GM19463 (cell line): ENCODE results near the gene ECT2L.
A peak's percentile ranks its signal among the peaks of the same experiment; 100 is the strongest.

Experiments used
- ATAC-seq: cut with Tn5 transposase; IDR thresholded peaks from one replicate; pipeline ENCODE4 v1.9.1; 2021; ENCODE audit warnings: mild to moderate bottlenecking, moderate library complexity; ENCODE audit not compliant: unreplicated experiment

ECT2L gene

GRCh38 chr6:138795809-138796603 lies at the start of gene ECT2L:
Gene ECT2L (plus strand): TSS chr6:138796087. CDS start chr6:138813275, 17,188 bp downstream.
- ATAC-seq = no peak

DNA sequence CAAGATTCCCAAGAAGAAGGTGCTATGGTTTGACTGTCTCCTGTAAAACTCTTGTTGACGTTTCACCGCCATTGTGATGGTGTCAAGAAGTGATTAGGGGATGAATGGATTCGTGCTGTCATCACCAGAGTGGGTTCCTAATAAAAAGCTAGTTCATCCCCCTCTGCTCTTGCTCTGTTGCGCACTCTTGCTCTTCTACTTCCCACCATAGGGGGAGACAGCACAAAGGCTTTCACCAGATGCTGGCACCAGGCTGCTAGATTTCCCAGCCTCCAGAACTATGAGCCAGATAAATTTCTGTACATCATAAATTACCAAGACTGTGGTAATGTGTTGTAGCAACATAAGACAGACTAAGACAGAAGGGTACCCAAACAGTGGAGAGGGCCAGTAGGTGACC lies 43.9 kb upstream of the ECT2L start:
- no peak for ATAC-seq

GRCh38 chr6:138757136-138757535 lies 38.8 kb upstream of the ECT2L start:
- no peak for ATAC-seq

DNA sequence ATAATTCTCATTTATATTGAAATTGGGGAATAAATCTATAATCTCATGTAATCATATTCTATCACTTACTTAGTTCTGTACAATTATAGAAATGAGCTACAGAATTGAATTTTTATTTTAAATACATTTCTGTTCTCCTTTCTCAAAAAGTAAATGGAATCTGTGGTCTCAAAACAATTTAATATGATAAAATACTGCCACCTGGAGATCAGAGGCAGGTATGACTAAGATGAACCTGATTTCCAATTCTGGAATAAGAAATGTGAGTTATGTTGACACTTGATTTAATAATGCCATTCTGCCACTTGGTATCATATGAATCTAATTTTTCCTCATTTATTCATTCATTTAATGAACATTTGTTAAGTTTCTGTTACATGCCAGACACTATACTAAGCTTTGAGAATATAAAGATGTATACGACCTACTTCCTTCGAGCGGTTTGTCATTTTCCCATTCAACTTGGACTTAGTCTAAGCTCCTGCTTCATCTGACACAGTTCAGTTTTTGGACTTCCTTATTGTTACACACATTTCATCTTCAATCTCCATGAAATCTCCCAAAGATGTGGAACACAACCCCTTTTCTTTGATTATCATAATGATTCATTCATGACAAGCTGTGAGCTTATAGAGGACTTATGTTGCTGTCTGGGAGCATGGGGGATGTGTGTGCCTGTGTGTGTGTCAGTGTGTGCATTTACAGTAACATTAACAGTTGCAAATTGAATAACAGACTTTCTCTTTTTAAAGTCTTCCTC lies 29.8 kb upstream of the ECT2L start:
- ATAC-seq = no peak

DNA sequence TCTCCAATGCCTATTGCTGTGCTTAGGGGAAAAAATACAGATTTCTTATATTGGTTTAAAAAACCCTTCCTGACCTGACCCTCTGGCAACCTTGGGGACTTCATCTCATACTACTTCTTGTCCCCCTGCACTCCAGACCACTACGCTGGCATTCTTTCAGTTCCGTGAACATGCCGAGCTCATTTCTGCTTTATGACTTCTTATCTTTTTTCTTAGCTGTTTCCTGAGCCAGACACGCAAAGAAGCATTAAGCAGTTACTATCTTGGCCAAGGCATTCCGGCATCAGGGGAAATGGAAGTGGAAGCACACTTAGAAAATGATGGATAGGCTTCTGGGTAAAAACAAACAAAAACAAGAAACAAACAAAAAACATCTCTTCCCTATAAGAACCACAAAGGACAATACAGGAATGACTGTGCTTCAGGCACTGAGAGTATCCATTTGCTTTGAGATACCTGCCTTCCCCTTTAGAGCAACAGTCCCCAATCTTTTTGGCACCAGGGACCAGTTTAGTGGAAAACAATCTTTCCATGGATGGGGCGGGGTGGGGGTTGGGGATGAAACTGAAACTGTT lies 26.7 kb upstream of the ECT2L start:
- no peak for ATAC-seq

DNA sequence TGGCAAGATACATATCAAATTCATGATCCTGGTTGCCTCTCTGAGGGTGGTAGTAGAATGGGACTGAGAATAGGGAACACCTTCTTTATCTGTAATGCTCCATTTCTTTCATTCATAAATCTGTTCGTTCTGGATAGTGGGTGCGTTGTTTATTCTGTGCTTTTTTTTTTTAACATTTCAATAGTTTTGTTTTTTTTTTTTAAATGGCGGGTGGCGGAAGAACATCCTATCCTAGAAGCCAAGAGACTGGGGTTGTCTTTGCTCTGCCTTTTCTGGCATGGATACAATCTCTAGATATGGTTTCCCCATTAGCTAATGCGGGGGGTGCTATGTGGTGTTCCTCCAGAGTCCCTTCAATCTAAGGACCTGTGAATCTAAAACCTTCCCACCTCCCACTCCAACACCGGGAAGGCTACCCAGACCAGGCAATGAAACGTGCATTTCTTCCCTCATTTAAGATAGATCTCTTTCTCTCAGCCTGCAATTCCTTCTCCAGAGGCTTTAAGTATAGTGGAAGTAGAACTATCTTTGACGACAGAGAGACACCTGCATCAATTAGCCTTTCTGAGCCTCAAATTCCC lies 23.2 kb upstream of the ECT2L start:
- no peak for ATAC-seq

GRCh38 chr6:138773177-138774091 lies 22.5 kb upstream of the ECT2L start, which contains the start of gene CCDC28A:
Gene CCDC28A (plus strand): TSS chr6:138773769. CDS start chr6:138776121, 2,352 bp downstream.
- peak; percentile 90 for ATAC-seq

GRCh38 chr6:138774370-138774769 lies 21.5 kb upstream of the ECT2L start:
- no peak for ATAC-seq

GRCh38 chr6:138776659-138777058 lies 19.2 kb upstream of the ECT2L start:
- no peak for ATAC-seq

- ATAC-seq = no peak
Measured at GRCh38 chr6:138778331-138778730, 17.6 kb upstream of the ECT2L start.

- ATAC-seq = no peak
Measured at GRCh38 chr6:138782243-138782642, 13.6 kb upstream of the ECT2L start.

DNA sequence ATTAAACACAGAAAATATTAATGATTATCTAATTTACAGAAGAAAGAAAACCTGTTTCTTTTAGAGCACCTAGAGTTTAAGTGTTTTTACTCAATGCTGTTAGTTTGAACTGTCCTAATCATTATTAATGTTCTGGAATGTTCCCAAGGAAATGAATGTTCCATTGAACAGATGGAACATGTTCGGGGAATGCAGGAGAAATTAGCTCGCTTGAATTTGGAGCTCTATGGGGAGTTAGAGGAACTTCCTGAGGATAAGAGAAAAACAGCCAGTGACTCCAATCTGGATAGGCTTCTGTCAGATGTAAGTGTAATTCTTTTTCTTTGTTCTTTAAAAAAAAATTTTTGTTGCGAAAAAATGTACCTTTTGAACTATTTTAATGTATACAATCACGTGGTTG lies 10.8 kb upstream of the ECT2L start:
- ATAC-seq = no peak

- no peak for ATAC-seq
Measured at GRCh38 chr6:138785980-138786379, 9.9 kb upstream of the ECT2L start.

GRCh38 chr6:138787138-138787537 lies 8.7 kb upstream of the ECT2L start:
- ATAC-seq = no peak

DNA sequence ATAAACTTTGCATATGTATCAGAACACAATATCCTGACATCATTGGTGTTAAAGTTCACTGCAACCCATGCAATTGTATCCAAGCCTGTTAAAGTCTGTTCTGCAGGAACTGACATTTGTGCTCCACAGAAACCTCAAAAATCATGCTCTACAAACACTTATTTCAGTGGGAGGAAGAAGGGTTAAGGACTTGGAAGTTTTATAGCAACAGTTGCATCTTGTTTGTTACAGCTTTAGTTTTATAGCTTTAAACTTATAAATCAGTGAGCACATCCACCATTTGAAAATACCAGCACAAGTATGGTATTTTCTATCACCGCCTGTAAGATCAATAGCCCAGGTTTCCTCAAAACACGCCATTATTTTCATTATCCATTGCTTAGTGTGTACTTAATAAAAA lies 884 bp downstream of the ECT2L start:
- ATAC-seq = no peak

DNA sequence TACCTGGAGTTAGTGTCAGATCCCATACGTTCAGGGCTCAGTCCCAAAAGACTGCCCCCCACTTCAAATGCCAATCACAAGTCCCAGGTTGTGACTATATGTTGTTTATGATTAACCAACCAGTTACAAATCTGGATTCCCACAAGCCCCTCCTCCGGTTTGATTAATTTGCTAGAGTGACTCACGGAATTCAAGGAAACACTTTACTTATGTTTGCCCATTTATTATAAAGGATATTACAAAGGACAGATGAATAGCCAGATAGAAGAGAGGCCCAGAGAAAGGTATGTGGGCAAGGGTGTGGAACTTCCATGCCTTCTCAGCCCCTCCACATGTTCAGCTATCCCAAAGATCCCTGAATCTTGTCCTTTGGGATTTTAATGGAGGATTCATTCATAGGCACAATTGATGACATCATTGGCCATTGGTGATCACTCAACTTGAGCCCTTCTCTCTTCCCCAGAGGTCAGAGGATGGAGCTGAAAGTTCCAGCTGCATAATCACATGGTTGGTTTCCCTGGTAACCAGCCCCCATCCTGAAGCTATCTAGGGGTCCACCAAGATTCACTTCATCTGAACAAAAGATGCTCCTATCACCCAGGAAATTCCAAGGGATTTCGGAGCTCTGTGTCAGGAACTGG lies 2.0 kb downstream of the ECT2L start:
- no peak for ATAC-seq

- no peak for ATAC-seq
Measured at GRCh38 chr6:138800377-138801150, 4.7 kb downstream of the ECT2L start.

- no peak for ATAC-seq
Measured at GRCh38 chr6:138803331-138803730, 7.4 kb downstream of the ECT2L start.

GRCh38 chr6:138803861-138804260 lies 8.0 kb downstream of the ECT2L start:
- ATAC-seq = no peak
